Measurements from ENCODE around the gene DUSP5.
"Not testable (repeated sequence)": the region's sequence is repeated elsewhere in the genome, so short reads cannot be mapped to it uniquely, and the experiment has no call there.

Gene DUSP5

DNA sequence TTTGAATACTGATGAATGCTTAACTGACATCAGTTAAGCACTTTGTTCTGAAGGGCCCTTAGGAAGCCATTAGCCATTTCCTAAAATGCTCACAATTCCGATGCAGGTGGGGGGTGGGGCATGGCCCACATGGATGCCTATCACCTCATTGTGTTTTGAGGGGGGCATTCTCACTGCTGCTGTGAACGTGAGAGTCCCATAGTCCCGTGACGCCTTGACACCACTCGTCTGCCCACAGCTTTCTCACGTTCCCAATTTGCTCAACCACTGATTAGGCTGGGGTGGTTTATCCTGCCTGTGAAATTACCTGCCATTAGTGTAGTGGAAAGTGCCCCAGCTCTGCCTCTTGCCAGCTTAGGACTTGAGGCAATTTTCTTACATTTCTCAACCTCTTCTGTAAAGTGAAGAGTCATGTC, 31.9 kb downstream of the DUSP5 start:
- Histone ChIP-seq H2AFZ (ENCODE audit: low read length) (no peak overlapping the region), H3K4me2 (ENCODE audit: low read depth, low read length) (peak overlapping the region; percentile 59), H3K9ac (ENCODE audit: low read length) (peak overlapping the region; percentile 3; the same call in 1 of the 2 replicates)

DNA sequence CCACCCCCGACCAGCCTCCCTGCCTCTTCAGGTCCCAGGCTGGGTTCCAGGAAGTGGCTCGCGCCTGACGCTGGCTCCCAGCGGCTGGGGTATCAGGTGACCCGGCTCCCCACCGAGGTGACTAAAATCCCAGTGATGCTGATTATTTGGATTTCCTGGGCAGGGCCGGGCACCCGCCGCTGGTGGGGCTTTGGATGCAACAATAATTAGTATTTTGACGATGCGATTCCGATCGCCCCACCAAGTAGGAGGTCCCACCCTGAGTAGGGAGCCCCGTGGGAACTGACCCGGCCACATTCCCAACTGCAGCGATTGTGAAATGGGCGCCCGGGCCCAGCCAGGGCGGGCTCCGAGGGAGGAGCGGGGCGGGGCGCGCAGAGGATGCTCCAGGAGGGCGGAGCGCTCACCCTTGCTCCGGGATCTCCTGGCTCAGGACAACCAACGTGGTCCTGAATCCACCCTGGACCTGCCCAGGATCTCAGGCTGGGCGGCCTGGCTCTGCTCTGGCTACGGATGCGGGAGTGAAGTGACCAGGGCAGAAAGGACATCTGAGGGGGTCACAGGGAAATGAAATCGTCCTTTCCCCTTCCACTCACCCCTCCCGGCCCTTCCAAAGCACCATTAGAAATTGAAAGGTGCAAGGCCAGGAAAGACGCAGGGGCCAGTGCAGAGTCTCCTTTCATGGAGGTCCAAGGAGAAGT, 32.6 kb downstream of the DUSP5 start:
- Histone ChIP-seq H3K4me3 (ENCODE audit: low read length) (no peak overlapping the region), H2AFZ (ENCODE audit: low read length) (no peak overlapping the region), H3K27ac (ENCODE audit: low read length) (no peak overlapping the region), H3K9me3 (replicated peaks; ENCODE audit: insufficient read depth, low read length) (no peaks in the 10 kb centered on the region), H3K79me2 (ENCODE audit: low read length) (peaks cover 13% of the 10 kb centered on the region), H3K36me3 (replicated peaks; ENCODE audit: insufficient read depth, low read length) (no peaks in the 10 kb centered on the region), H3K9ac (ENCODE audit: low read length) (no peak overlapping the region), H3K9me2 (replicated peaks; ENCODE audit: insufficient read depth, low read length) (no peaks in the 10 kb centered on the region), H3F3A (ENCODE audit: insufficient read depth, low read length) (peaks cover 41% of the 10 kb centered on the region), H4K20me1 (ENCODE audit: insufficient read depth, low read length) (no peaks in the 10 kb centered on the region), H3K4me1 (ENCODE audit: low read length) (peaks cover 41% of the 10 kb centered on the region), H3K27me3 (replicated peaks; ENCODE audit: insufficient read depth, low read length) (no peaks in the 10 kb centered on the region), H3K4me2 (ENCODE audit: low read depth, low read length) (peak overlapping the region; percentile 29)
- no peak for DNase-seq
- TF ChIP-seq, protein P1, sequence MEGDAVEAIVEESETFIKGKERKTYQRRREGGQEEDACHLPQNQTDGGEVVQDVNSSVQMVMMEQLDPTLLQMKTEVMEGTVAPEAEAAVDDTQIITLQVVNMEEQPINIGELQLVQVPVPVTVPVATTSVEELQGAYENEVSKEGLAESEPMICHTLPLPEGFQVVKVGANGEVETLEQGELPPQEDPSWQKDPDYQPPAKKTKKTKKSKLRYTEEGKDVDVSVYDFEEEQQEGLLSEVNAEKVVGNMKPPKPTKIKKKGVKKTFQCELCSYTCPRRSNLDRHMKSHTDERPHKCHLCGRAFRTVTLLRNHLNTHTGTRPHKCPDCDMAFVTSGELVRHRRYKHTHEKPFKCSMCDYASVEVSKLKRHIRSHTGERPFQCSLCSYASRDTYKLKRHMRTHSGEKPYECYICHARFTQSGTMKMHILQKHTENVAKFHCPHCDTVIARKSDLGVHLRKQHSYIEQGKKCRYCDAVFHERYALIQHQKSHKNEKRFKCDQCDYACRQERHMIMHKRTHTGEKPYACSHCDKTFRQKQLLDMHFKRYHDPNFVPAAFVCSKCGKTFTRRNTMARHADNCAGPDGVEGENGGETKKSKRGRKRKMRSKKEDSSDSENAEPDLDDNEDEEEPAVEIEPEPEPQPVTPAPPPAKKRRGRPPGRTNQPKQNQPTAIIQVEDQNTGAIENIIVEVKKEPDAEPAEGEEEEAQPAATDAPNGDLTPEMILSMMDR (IDR thresholded peaks at IDR 0.05; ENCODE audit: low read length), result no peak
- no peak for TF ChIP-seq EZH2phosphoT487 (IDR thresholded peaks at IDR 0.05; ENCODE audit: low read length)
- no peak for TF ChIP-seq EZH2 (optimal IDR thresholded peaks at IDR 0.05; ENCODE audit: low read depth, low read length)

More for the DNA sequence above, 31.9 kb downstream of the DUSP5 start:
- Histone ChIP-seq H3K27me3 (replicated peaks; ENCODE audit: insufficient read depth, low read length) (no peaks in the 10 kb centered on the region), H3K4me3 (ENCODE audit: low read length) (no peak overlapping the region), H3K4me1 (ENCODE audit: low read length) (peaks cover 41% of the 10 kb centered on the region), H3K27ac (ENCODE audit: low read length) (peak overlapping the region; percentile 70), H3F3A (ENCODE audit: insufficient read depth, low read length) (peaks cover 48% of the 10 kb centered on the region), H3K36me3 (replicated peaks; ENCODE audit: insufficient read depth, low read length) (no peaks in the 10 kb centered on the region), H3K79me2 (ENCODE audit: low read length) (peaks cover 13% of the 10 kb centered on the region), H4K20me1 (ENCODE audit: insufficient read depth, low read length) (no peaks in the 10 kb centered on the region), H3K9me2 (replicated peaks; ENCODE audit: insufficient read depth, low read length) (no peaks in the 10 kb centered on the region), H3K9me3 (replicated peaks; ENCODE audit: insufficient read depth, low read length) (no peaks in the 10 kb centered on the region)
- no peak for TF ChIP-seq EZH2 (optimal IDR thresholded peaks at IDR 0.05; ENCODE audit: low read depth, low read length)
- TF ChIP-seq, protein P1 (IDR thresholded peaks at IDR 0.05; ENCODE audit: low read length), result no peak
- DNase-seq, result no peak

DNA sequence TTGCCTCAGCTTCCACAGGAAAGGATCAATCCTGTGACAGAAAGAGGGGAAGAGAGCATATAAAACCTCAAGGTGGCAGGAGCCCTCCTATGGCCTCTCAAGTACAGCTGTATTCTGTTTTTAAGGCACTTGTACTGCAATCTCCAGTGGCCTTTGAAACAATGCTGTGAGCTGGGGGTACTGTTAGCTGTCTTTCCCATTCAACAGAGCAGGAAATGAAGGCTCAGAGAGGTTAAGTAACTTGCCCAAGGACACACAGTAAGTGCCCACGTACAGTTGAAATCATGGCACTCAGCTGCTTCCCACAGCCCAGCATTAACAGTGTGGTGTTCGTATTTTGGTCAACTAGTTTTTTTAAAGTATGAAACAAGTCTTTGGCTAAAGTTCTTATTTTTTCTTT, 34.0 kb downstream of the DUSP5 start:
- Histone ChIP-seq H3K4me3 (ENCODE audit: low read length) (no peak overlapping the region), H3K27me3 (replicated peaks; ENCODE audit: insufficient read depth, low read length) (no peaks in the 10 kb centered on the region), H3K4me2 (ENCODE audit: low read depth, low read length) (no peak overlapping the region), H3K27ac (ENCODE audit: low read length) (no peak overlapping the region), H3F3A (ENCODE audit: insufficient read depth, low read length) (peaks cover 32% of the 10 kb centered on the region), H3K4me1 (ENCODE audit: low read length) (peaks cover 51% of the 10 kb centered on the region), H3K79me2 (ENCODE audit: low read length) (peaks cover 13% of the 10 kb centered on the region), H4K20me1 (ENCODE audit: insufficient read depth, low read length) (no peaks in the 10 kb centered on the region), H2AFZ (ENCODE audit: low read length) (no peak overlapping the region), H3K9me3 (replicated peaks; ENCODE audit: insufficient read depth, low read length) (no peaks in the 10 kb centered on the region), H3K36me3 (replicated peaks; ENCODE audit: insufficient read depth, low read length) (no peaks in the 10 kb centered on the region), H3K9ac (ENCODE audit: low read length) (no peak overlapping the region), H3K9me2 (replicated peaks; ENCODE audit: insufficient read depth, low read length) (no peaks in the 10 kb centered on the region)
- TF ChIP-seq EZH2 (optimal IDR thresholded peaks at IDR 0.05; ENCODE audit: low read depth, low read length), result no peak
- TF ChIP-seq, protein P1 (IDR thresholded peaks at IDR 0.05; ENCODE audit: low read length), result no peak
- TF ChIP-seq EZH2phosphoT487 (IDR thresholded peaks at IDR 0.05; ENCODE audit: low read length), result no peak
- DNase-seq, result no peak

DNA sequence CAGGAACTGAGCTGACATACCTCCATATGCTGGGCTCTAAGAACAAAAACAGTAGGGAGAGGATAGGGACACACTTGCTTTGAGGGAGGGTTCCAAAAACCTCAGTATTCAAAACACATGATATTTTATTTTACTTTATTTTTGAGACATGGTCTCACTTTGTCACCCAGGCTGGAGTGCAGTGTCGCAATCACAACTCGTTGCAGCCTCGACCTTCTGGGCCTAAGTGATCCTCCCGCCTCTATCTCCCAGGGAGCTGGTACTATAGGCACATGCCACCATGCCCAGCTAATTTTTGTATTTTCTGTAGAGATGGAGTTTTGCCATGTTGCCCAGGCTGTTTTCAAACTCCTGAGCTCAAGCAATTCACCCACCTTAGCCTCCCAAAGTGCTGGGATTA, 34.9 kb downstream of the DUSP5 start:
- peaks cover 10% of the 10 kb centered on the region for H3K79me2 ChIP-seq (ENCODE audit: low read length)
- H3K4me1 ChIP-seq (ENCODE audit: low read length), result peaks cover 44% of the 10 kb centered on the region
- H3F3A ChIP-seq (ENCODE audit: insufficient read depth, low read length), result peaks cover 24% of the 10 kb centered on the region
- not testable (repeated sequence) for DNase-seq; H2AFZ ChIP-seq (ENCODE audit: low read length); H4K20me1 ChIP-seq (ENCODE audit: insufficient read depth, low read length); H3K4me2 ChIP-seq (ENCODE audit: low read depth, low read length); H3K4me3 ChIP-seq (ENCODE audit: low read length); H3K9me3 ChIP-seq (replicated peaks; ENCODE audit: insufficient read depth, low read length); H3K9me2 ChIP-seq (replicated peaks; ENCODE audit: insufficient read depth, low read length); H3K9ac ChIP-seq (ENCODE audit: low read length); H3K36me3 ChIP-seq (replicated peaks; ENCODE audit: insufficient read depth, low read length); H3K27me3 ChIP-seq (replicated peaks; ENCODE audit: insufficient read depth, low read length); H3K27ac ChIP-seq (ENCODE audit: low read length)
